ENCODE measurements around the gene ALDH1A1. TPM values are rescaled to one million over a fixed set of nuclear protein-coding genes. Genes with fewer than 3 reads are reported as not detected.

Gene ALDH1A1
- 0.87 and 1.6 TPM in 2 replicates for total RNA-seq

DNA sequence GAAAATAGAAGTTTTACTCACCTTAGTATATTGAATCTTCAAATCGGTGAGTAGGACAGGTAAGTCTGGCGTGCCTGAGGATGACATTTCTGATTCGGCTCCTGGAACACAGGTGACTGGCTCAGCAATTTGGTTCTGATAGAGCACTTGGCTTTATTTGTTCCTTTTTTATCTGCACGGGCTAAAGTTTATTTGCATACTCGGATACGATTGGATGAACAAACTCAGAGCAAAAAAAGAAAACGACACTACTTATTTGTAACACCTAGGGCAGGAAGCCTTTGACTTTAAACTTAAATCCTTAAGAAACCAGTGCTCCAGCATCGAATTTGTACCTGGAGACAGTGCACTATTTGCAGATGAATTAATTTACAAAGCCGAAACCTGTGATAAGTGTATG is at the start of gene ALDH1A1:
Gene ALDH1A1 (minus strand): TSS at position 140 of the 400 bp plus-strand sequence. CDS start 53 bp downstream, at position 87.
- TF ChIP-seq, protein P1, sequence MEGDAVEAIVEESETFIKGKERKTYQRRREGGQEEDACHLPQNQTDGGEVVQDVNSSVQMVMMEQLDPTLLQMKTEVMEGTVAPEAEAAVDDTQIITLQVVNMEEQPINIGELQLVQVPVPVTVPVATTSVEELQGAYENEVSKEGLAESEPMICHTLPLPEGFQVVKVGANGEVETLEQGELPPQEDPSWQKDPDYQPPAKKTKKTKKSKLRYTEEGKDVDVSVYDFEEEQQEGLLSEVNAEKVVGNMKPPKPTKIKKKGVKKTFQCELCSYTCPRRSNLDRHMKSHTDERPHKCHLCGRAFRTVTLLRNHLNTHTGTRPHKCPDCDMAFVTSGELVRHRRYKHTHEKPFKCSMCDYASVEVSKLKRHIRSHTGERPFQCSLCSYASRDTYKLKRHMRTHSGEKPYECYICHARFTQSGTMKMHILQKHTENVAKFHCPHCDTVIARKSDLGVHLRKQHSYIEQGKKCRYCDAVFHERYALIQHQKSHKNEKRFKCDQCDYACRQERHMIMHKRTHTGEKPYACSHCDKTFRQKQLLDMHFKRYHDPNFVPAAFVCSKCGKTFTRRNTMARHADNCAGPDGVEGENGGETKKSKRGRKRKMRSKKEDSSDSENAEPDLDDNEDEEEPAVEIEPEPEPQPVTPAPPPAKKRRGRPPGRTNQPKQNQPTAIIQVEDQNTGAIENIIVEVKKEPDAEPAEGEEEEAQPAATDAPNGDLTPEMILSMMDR (conservative IDR thresholded peaks at IDR 0.05; ENCODE audit: low read depth, low read length): no peak
- H3K4me3 ChIP-seq (ENCODE audit: low read depth, low read length): peak within 1 kb of the TSS; percentile 59
- DNase-seq (ENCODE audit: low read depth): no peak

DNA sequence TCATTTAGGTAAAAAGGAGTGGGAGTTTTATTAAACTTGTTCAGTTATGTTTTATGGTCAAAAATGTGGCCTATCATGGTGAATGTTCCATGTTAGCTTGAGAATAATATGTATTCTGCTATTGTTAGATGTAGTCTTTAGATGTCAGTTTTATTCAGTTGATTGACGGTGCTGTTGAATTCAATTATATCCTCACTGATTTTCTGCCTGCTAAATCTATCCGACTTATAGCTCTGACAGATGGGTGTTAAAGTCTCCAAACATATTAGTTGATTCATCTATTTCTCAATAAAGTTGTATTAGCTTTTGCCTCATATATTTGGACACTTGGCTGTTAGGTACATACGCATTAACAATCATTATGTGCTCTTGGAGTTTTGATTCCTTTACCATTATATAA is 49.0 kb upstream of the ALDH1A1 start:
- TF ChIP-seq, protein P1 (conservative IDR thresholded peaks at IDR 0.05; ENCODE audit: low read depth, low read length): no peak
- DNase-seq (ENCODE audit: low read depth): no peak
- no peak overlapping the region for H3K4me3 ChIP-seq (ENCODE audit: low read depth, low read length)

DNA sequence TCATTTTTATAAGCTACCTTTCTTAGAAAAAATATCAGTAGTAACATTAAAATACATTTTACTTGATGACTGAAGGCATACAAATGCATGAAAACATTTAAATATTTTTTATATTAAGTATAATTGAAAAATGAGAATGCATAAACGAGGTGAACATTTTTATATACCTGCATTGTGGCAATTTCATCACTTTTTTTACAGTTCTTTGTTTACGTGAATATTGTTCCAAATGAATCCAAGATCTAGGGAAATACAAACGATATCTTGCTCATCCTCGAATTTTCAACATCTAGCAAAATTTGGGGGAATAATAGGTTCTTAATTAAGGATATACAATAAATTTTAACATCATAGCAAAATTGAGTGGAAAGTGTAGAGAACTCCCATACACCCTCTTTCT is 45.5 kb upstream of the ALDH1A1 start:
- H3K4me3 ChIP-seq (ENCODE audit: low read depth, low read length): no peak overlapping the region
- no peak for DNase-seq (ENCODE audit: low read depth)

DNA sequence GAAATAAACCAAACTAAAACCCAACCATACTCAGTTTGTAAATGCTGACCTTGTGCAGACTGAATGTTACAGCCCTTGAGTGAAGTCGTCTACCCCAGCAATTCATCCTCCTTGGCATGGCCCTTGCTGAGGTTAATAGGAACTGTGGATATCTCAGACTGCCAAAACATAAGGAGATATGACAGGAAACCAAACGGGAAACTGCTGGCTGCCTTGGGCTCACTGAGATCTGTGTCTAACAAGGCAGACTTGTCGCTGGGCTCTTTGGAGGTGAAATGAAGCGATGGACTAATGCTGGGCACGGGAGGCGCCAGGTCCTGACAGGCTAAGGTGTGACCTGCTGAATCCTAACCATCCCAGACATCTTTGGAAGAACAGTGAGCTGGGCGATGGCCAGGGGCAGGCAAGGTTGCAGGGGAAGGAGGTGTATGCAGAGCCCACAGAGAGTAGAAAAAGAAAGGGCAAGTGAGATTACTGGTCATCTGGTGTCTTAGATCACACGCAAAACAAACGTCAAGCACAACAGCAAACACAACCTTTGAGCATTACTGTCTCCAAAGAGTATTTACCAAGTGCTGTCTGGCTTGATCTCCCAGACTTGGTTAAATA is 44.6 kb upstream of the ALDH1A1 start:
- TF ChIP-seq, protein P1 (conservative IDR thresholded peaks at IDR 0.05; ENCODE audit: low read depth, low read length): no peak
- H3K4me3 ChIP-seq (ENCODE audit: low read depth, low read length): no peak overlapping the region
- DNase-seq (ENCODE audit: low read depth): no peak

More for the DNA sequence above, 45.5 kb upstream of the ALDH1A1 start:
- TF ChIP-seq, protein P1 (conservative IDR thresholded peaks at IDR 0.05; ENCODE audit: low read depth, low read length): no peak

DNA sequence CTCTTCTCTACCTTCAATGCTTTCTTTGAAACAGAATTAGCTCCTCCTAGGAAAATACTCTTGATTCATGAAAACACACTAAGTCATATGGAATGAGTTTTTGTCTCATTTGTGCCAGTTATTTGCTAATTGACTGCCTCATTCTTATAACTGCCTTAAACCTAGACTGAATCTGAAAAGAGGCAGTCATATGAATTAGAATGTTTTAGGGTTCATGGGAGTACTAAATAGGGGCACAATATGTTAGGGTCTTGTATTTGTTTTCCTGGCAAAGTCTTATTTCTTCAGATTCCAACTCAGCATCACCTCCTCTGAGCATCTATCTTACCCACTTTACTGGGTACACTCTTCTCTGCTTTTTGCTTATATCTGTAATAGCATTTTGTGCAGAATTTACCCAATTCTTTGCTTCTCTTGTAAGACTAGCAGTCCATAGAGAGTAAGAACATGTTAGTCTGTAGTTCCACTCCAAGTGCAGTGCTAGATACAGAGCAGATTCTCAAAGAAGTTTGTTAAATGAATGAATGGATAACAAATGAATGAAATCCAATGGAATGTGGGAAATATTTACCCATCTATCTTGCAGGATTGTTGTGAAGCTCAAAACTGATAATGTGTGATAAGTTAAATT is 43.9 kb upstream of the ALDH1A1 start:
- TF ChIP-seq, protein P1 (conservative IDR thresholded peaks at IDR 0.05; ENCODE audit: low read depth, low read length): no peak

DNA sequence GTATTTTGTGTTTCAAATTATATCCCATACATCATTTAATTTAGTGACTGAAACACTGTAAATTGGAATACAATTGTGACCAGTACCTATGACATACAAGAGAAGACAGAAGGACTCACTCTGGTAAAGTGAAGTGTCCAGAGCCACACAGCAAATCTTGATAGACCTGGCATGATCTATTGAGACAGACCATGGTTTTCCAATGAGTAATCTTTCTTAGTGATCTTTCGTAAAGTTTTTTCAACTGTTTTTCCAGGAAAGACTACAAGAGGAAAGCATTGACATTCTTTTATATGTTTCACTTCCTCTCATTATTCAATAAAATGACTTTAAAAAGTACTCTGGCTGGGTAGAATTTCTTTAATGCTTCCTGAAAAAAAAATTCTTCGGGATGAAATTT is 43.3 kb upstream of the ALDH1A1 start:
- TF ChIP-seq, protein P1 (conservative IDR thresholded peaks at IDR 0.05; ENCODE audit: low read depth, low read length): no peak
- no peak for DNase-seq (ENCODE audit: low read depth)
- H3K4me3 ChIP-seq (ENCODE audit: low read depth, low read length): no peak overlapping the region

More for the DNA sequence above, 43.9 kb upstream of the ALDH1A1 start:
- H3K4me3 ChIP-seq (ENCODE audit: low read depth, low read length): no peak overlapping the region
- DNase-seq (ENCODE audit: low read depth): no peak
